SK-N-SH treated with all-trans-retinoic acid at 6 μM for 48 hours (cell line): ENCODE data around the gene DTNB.

Experiments used
- ISL1 ChIP-seq: fragments of 250-450 bp; sonication (Bioruptor Pico); IDR thresholded peaks from 2 replicates; pipeline ENCODE4 v2.1.2; 2022; ENCODE audit warnings: mild to moderate bottlenecking, moderate library complexity
- OSR1 ChIP-seq: fragments of 250-450 bp; sonication (Bioruptor Pico); IDR thresholded peaks from 2 replicates; pipeline ENCODE4 v1.8.0; 2022; ENCODE audit warnings: moderate library complexity, mild to moderate bottlenecking, inconsistent platforms
- SNAI2 ChIP-seq: fragments of 250-450 bp; sonication (Bioruptor Pico); IDR thresholded peaks from 2 replicates; pipeline ENCODE4 v1.5.0; 2020; ENCODE audit warnings: mild to moderate bottlenecking, moderate library complexity
- ZFP3 ChIP-seq: fragments of 250-450 bp; sonication (Bioruptor Pico); IDR thresholded peaks from 2 replicates; pipeline ENCODE4 v1.5.0; 2020; ENCODE audit warnings: mild to moderate bottlenecking, moderate library complexity
- TF ChIP-seq, protein P1 (sequence below): fragments of 250-450 bp; sonication (Bioruptor Pico); IDR thresholded peaks from 2 replicates; pipeline ENCODE4 v1.8.0; 2021; ENCODE audit warnings: low read depth, mild to moderate bottlenecking, moderate library complexity, borderline replicate concordance
- TF ChIP-seq, protein P2 (sequence below): fragments of 250-450 bp; sonication (Bioruptor Pico); IDR thresholded peaks from 2 replicates; pipeline ENCODE4 v1.8.0; 2020; ENCODE audit warnings: mild to moderate bottlenecking, moderate library complexity, borderline replicate concordance
- TF ChIP-seq, protein P3 (sequence below): fragments of 250-450 bp; sonication (Bioruptor Pico); IDR thresholded peaks from 2 replicates; pipeline ENCODE4 v1.5.0; 2020; ENCODE audit warnings: mild to moderate bottlenecking, moderate library complexity

DNA sequence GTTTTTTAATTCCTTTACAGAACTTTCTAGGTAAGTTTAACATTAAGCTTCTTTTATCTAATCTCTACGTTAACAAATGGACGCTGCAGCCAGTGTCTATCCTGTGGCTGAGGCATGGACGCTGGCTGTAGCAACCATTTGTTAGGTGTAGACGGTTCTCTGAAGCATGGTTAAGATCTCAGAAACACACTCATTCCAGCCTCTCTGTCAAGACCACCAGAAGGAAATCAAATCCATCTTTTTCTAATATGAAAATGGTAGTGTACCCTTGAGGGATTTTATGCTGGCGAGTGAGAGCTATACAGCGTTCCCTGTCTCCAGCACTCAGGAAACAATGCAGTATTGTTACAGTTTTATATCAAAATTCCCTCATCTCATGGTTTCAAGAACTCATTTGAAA is 78.0 kb downstream of the DTNB start:
- TF ChIP-seq, protein P1, sequence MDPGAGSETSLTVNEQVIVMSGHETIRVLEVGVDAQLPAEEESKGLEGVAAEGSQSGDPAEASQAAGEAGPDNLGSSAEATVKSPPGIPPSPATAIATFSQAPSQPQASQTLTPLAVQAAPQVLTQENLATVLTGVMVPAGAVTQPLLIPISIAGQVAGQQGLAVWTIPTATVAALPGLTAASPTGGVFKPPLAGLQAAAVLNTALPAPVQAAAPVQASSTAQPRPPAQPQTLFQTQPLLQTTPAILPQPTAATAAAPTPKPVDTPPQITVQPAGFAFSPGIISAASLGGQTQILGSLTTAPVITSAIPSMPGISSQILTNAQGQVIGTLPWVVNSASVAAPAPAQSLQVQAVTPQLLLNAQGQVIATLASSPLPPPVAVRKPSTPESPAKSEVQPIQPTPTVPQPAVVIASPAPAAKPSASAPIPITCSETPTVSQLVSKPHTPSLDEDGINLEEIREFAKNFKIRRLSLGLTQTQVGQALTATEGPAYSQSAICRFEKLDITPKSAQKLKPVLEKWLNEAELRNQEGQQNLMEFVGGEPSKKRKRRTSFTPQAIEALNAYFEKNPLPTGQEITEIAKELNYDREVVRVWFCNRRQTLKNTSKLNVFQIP, result no peak
- TF ChIP-seq OSR1 (CRISPR knock-in tag) (no peak), ISL1 (no peak), SNAI2 (CRISPR knock-in tag) (no peak), ZFP3 (no peak)
- TF ChIP-seq, protein P2, sequence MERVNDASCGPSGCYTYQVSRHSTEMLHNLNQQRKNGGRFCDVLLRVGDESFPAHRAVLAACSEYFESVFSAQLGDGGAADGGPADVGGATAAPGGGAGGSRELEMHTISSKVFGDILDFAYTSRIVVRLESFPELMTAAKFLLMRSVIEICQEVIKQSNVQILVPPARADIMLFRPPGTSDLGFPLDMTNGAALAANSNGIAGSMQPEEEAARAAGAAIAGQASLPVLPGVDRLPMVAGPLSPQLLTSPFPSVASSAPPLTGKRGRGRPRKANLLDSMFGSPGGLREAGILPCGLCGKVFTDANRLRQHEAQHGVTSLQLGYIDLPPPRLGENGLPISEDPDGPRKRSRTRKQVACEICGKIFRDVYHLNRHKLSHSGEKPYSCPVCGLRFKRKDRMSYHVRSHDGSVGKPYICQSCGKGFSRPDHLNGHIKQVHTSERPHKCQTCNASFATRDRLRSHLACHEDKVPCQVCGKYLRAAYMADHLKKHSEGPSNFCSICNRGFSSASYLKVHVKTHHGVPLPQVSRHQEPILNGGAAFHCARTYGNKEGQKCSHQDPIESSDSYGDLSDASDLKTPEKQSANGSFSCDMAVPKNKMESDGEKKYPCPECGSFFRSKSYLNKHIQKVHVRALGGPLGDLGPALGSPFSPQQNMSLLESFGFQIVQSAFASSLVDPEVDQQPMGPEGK (CRISPR knock-in tag), result no peak
- TF ChIP-seq, protein P3, sequence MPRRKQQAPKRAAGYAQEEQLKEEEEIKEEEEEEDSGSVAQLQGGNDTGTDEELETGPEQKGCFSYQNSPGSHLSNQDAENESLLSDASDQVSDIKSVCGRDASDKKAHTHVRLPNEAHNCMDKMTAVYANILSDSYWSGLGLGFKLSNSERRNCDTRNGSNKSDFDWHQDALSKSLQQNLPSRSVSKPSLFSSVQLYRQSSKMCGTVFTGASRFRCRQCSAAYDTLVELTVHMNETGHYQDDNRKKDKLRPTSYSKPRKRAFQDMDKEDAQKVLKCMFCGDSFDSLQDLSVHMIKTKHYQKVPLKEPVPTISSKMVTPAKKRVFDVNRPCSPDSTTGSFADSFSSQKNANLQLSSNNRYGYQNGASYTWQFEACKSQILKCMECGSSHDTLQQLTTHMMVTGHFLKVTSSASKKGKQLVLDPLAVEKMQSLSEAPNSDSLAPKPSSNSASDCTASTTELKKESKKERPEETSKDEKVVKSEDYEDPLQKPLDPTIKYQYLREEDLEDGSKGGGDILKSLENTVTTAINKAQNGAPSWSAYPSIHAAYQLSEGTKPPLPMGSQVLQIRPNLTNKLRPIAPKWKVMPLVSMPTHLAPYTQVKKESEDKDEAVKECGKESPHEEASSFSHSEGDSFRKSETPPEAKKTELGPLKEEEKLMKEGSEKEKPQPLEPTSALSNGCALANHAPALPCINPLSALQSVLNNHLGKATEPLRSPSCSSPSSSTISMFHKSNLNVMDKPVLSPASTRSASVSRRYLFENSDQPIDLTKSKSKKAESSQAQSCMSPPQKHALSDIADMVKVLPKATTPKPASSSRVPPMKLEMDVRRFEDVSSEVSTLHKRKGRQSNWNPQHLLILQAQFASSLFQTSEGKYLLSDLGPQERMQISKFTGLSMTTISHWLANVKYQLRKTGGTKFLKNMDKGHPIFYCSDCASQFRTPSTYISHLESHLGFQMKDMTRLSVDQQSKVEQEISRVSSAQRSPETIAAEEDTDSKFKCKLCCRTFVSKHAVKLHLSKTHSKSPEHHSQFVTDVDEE (CRISPR knock-in tag), result no peak
